RCC 7860 (cell line): ENCODE results near the gene ARHGEF6.

Source experiments
- DNase-seq: peaks from one replicate; pipeline ENCODE4 v3.0.0-alpha.2; 2015; ENCODE audit warnings: low spot score
- FAIRE-seq: peaks from 2 replicates; lab custom pipeline; 2012; peaks lifted over from hg19 to GRCh38; lab: Jason Lieb, UNC

The ARHGEF6 gene

GRCh38 chrX:136652822-136653723, 127.7 kb downstream of the ARHGEF6 start:
- DNase-seq, result no peak
- FAIRE-seq, result no peak

- no peak for DNase-seq
- FAIRE-seq, result no peak
Observed at GRCh38 chrX:136650811-136651210, 129.9 kb downstream of the ARHGEF6 start.

GRCh38 chrX:136647677-136648360, 132.9 kb downstream of the ARHGEF6 start, which contains the start of gene CD40LG:
Gene CD40LG (plus strand): TSS chrX:136648158. CDS start chrX:136648249, 91 bp downstream.
- no peak for FAIRE-seq
- DNase-seq, result no peak

GRCh38 chrX:136646602-136647239, 134.0 kb downstream of the ARHGEF6 start:
- FAIRE-seq (no peak), DNase-seq (no peak)

GRCh38 chrX:136643243-136643642, 137.5 kb downstream of the ARHGEF6 start:
- FAIRE-seq, result no peak
- DNase-seq, result no peak

GRCh38 chrX:136639506-136640176, 141.1 kb downstream of the ARHGEF6 start:
- DNase-seq (no peak), FAIRE-seq (no peak)

- FAIRE-seq, result no peak
- DNase-seq, result no peak
Observed at GRCh38 chrX:136636121-136636520, 144.6 kb downstream of the ARHGEF6 start.

- no peak for FAIRE-seq
- DNase-seq, result no peak
Observed at GRCh38 chrX:136635235-136635634, 145.5 kb downstream of the ARHGEF6 start.

- DNase-seq, result no peak
- no peak for FAIRE-seq
Observed at GRCh38 chrX:136630881-136631280, 149.9 kb downstream of the ARHGEF6 start.

- DNase-seq, result no peak
- FAIRE-seq, result no peak
Observed at GRCh38 chrX:136629084-136629750, 151.5 kb downstream of the ARHGEF6 start.

- FAIRE-seq (no peak), DNase-seq (no peak)
Observed at GRCh38 chrX:136627409-136627808, 153.3 kb downstream of the ARHGEF6 start.

GRCh38 chrX:136626891-136627290, 153.8 kb downstream of the ARHGEF6 start:
- no peak for DNase-seq
- no peak for FAIRE-seq

- DNase-seq (no peak), FAIRE-seq (no peak)
Observed at GRCh38 chrX:136626237-136626636, 154.5 kb downstream of the ARHGEF6 start.

GRCh38 chrX:136625246-136625645, 155.5 kb downstream of the ARHGEF6 start:
- DNase-seq (no peak), FAIRE-seq (no peak)

- DNase-seq (no peak), FAIRE-seq (no peak)
Observed at GRCh38 chrX:136623396-136623795, 157.3 kb downstream of the ARHGEF6 start.

- no peak for DNase-seq
- FAIRE-seq, result no peak
Observed at GRCh38 chrX:136622568-136622967, 158.2 kb downstream of the ARHGEF6 start.

GRCh38 chrX:136620780-136621179, 160.0 kb downstream of the ARHGEF6 start:
- FAIRE-seq, result no peak

GRCh38 chrX:136619899-136620505, 160.7 kb downstream of the ARHGEF6 start:
- FAIRE-seq (no peak), DNase-seq (no peak)

More at GRCh38 chrX:136620780-136621179, 160.0 kb downstream of the ARHGEF6 start:
- DNase-seq, result no peak

GRCh38 chrX:136616987-136617685, 163.6 kb downstream of the ARHGEF6 start:
- FAIRE-seq (no peak), DNase-seq (no peak)
